Globus pallidus (tissue), 1 donor: ENCODE measurements around the gene CIC.

Source experiments
- DNase-seq: peaks from one replicate; pipeline ENCODE4 v3.0.0-alpha.2; 2015; ENCODE audit warnings: low spot score

Gene CIC

DNA sequence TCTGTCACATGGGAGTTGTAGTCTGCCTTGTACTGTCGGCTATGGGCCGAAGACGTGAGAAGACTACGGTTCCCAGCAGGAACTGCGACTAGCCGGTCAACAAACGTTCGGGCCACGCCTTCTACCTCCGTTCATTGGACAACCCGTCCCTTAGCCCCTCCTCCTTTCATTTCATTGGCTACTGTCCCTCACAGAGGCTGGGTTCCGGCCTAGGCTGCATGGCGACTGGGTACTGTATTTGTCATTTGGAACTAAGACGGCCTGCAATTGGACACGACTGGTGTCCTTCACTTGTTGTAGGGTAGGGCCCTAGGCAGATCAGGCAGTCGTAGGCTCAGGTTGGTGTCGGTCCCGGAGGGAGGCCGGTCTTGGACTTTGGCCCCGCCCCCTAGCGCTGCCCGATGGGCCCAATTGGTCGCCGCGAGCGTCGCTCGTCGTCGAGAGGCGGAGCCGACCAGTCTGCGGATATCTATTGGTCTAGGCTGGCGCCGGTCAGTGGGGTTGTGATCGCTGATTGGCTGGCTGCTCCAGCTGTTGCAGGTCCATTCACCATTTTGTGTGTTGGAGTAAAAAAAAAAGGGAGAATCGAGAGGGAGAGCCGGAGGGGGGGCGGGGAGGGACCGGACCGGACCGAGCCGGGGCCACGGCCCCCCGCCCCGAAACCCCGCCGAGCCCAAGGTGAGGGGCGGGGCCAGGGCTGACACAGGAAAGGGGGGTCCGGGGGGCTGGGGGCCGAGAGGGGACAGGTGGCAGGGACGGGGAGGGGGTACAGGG, at the start of gene CIC:
Gene CIC (plus strand): TSS at position 549 of the 774 bp plus-strand sequence. CDS start 2,532 bp downstream, outside the sequence.
- peak; percentile 100 for DNase-seq

DNA sequence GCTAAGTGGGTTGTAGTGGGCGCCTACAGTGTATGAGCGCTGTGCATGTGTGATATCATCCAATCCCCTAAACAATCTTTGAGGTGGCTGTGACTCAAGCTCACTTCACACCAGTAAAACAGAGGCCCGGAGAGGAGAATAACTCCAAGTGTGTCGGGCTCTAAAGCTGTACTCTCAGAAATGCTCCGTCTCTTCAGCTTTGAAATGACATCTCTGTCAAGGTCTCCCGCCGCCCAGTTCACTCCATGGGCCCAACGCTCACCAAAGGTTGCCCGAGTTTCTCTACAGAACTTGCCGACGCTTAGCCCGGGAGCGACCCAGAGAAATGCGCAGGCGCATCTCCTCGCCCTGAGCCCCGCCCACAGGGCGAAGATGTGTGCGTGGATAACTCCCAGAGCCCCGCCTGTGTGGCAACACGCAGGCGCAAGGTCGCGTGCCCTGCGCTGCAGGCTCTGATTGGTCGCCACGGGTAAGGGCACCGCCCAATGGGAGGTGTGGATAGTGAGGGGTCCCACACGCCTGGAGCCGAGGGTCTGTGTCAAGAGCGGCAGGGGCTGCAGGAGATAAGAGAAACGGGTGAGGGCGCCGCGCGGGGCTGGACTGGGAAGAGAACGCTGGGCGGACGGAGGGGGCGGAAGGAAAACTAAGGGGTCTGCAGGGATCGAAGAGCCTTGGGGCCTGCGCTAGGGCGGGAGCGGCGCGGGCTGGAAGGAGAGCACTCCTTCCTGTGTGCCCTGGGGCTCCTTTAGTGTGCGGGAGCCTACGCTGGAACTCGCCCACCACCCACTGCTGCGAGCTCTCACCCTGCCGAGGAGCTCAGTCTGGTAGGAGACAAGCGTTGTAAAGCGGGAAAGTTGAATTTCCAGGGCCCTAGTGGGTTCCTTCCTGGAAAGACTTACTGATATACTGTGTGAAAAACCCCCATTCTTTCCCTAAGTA, 49.0 kb upstream of the CIC start, which contains the start of gene ZNF526:
Gene ZNF526 (plus strand): TSS at position 501 of the 939 bp plus-strand sequence. CDS start 4,092 bp downstream, outside the sequence.
- peak; percentile 95 for DNase-seq

DNA sequence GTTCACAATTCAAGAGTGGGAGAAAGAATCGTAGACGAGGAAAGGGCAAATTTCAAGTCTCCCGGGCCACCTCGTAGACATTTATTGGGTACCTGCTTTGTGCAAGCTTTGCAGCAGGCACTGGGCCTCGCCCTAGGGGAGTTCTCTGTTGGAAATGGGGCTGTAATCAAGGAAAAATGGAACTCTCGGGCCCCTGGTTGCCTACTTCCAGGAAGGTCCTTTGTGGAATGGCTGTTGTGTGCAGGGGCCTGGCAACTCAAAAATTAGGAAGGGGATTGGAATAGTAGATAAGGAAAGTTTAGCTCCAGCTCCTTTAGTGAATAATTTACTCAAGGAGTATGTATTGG, 48.3 kb upstream of the CIC start:
- DNase-seq: no peak

DNA sequence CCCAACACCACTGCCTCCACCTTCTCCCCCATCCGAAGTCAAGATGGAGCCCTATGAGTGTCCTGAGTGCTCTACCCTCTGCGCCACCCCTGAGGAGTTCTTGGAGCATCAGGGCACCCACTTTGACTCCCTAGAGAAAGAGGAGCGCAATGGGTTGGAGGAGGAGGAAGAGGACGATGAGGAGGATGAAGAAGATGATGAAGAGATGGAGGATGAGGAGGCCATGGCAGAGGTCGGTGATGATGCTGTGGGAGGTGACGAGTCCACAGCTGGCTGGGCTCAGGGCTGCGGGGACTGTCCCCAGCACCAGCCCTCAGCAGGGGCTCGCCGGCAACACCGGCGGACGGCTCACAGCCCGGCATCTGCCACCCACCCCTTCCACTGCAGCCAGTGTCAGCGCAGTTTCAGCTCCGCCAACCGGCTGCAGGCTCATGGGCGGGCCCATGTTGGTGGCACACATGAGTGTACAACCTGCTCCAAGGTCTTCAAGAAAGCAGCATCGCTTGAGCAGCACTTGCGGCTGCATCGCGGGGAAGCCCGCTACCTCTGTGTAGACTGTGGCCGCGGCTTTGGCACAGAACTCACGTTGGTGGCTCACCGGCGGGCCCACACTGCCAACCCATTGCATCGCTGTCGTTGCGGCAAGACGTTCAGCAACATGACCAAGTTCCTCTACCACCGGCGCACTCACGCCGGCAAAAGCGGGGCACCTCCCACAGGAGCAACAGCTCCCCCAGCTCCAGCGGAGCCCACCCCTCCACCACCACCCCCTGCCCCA, 43.9 kb upstream of the CIC start:
- no peak for DNase-seq

DNA sequence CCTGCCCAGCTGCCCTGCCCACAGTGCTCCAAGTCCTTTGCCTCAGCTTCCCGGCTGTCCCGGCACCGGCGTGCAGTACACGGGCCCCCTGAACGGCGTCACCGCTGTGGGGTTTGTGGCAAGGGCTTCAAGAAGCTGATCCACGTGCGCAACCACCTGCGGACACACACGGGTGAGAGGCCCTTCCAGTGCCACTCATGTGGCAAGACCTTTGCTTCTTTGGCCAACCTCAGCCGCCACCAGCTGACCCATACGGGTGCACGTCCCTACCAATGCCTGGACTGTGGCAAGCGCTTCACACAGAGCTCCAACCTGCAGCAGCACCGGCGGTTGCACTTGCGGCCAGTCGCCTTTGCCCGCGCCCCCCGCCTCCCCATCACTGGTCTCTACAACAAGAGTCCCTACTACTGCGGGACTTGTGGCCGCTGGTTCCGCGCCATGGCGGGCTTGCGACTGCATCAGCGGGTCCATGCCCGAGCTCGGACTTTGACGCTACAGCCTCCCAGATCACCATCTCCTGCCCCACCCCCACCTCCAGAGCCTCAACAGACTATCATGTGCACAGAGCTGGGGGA, 43.2 kb upstream of the CIC start:
- no peak for DNase-seq

DNA sequence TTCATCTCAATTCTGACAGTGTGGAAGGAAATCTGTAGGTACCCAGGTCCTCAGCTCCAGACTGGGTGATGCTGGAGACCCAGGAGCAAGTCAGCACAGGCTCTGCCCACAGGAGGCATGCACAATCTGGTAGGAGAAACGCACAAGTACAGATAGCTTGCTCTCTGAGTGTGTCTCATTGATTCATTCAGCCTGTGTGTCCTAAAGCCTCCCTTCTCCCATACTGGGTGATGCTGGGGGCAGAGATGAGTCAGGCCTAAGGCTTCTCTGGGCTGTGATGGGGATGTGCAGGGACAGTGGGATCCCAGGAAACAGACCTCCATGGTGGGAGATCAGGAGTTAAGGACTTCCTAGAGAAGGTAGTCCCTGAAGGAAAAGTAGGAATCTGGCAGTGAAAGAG, 42.2 kb upstream of the CIC start:
- DNase-seq: no peak

DNA sequence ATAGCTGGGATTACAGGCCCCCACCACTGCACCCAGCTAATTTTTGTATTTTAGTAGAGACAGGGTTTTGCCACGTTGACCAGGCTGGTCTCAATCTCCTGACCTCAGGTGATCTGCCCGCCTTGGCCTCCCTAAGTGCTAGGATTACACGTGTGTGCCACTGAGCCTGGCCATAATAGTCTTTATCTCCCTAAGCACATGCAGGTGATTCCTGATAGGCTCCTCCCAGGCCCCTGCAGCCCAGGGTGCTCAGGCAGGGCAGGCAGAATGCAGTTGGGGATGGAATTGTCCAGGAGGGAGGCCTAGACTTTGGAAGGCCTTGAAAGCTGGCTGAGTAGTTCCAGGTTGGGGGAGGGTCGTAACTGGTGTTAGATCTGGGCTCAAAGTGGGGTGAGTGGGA, 40.4 kb upstream of the CIC start:
- DNase-seq: no peak

DNA sequence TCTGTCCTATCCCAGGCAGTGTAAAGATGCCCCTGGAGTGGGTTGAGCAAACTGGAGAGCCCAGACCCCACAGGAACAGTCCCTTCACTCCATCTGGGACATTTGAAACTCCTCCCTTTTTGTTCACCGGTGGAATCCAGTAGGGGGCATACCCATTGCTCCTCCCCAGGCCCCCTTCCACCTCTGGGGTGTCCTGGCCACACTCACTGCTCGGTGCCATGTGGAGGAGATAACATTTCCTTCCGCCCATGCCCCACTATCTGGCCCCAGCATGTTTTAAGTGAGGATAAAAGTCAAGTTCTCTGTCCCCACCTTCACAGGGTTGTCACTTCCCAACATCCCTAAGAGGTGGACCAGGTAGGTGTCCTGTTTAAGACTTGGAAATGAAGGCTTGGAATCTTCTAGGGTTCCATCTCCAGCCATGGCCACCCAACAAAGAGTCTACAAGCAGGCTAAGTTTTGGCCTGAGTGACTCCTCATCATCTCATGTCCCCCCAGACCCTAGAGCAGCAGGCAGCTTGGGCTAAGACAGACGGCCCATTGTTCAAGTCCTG, 39.7 kb upstream of the CIC start:
- no peak for DNase-seq

DNA sequence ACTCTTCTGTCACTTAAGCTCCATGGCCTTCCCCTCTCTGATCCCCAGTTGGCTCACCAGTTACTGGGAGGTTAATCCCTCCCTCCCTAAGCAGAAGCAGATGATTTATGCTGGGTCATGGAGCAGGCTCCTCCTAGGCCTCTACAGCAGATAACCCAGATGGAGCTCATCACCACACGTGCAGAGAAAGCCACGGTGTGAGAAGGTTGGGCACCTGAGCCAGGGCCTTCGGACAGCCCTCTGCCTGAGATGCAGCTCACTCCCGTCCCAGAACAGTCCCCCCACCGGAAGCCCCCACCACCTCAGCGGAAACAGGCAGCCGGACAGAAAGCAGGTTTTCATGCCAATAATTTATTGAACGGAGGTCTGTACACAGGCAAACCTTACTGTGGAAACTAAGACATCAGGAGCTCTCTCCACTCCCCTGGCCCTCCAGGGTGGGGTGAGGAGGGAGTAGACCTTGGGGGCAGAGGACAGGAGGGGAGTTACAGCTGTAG, 39.1 kb upstream of the CIC start:
- DNase-seq: no peak

DNA sequence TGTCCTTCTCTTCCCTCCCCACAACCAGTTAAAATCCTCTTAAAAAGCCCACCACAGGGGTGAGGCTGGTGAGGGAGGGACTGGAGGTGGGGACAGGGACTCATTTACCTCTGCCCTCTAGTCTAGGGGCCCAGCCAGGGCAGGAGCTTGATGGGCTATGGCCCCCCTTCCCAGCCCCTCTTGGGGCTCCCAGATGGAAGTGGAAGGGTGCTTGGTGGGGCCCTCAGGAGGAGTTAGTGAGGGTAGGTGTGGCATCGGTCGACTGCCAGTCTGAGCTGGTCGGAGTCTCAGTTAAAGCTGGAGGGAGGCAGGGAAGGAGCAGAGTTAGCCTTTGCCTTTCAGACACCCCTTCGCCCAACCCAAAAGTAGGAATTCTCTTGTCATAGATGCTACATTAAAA, 38.5 kb upstream of the CIC start:
- DNase-seq: no peak

DNA sequence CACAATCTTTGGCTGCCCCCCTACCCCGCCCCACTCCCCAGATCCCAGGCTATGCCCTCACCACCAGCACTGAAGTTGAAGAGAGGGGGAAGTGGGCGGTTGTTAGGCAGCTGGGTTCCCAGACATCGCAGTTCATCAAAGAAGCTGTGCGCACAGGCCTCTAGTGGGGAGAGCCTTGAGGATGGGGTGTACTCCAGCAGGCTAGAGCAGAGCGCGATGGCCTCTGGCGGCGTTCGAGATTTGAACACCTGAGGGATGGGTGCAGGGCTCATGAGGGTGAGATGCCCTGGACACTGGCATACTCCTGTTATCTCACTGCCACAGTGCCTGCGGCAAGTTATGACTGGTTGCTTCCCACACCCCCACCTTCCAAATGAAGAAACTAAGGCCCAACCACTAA, 36.6 kb upstream of the CIC start:
- DNase-seq: no peak

DNA sequence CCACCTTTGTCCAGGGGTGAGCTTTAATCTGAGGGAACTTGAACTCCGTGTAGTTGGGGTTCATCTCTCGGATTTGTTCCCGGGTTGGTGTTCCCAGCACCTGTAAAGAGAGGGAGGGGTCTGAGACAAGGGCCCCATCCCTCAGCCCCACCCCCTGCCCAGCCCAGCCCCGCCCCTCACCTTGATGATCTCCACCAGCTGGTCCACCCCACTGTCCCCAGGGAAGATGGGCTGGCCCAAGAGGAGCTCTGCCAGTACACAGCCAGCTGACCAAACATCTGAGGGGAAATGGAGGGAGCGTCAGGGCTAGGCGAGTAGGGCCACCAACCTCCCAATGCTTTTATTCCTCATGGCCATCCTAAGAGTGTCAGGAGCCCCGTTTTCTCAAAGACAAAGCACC, 35.9 kb upstream of the CIC start:
- no peak for DNase-seq

DNA sequence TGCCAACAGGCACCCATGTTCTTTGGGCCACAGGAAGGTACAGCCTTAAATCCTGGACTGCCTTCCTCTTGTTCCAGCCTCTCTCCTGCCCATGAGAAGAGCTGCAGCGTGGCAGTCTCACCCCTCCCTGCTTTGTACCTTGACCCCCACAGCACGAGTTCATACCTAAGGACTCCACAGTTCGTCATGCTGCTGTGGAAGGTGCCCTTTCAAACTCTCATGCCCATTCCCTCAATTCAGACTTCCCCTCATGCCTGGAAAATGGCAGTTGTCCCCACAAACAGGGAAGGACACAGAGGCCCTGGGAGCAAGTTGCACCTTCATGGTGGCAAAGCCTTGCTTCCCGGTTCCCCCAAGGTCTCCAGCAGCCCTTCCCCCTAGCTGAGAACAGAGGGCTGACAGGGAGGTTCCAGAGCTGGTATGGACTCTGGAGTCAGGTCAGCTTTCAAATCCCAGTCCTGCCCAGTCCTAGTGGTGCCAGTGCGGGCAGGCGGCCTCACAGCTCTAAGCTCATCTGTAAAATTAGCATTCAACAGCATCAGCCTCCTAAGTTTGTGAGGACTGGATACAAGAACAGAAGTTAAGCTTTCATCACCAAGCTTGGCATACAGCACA, 35.3 kb upstream of the CIC start:
- DNase-seq: no peak

DNA sequence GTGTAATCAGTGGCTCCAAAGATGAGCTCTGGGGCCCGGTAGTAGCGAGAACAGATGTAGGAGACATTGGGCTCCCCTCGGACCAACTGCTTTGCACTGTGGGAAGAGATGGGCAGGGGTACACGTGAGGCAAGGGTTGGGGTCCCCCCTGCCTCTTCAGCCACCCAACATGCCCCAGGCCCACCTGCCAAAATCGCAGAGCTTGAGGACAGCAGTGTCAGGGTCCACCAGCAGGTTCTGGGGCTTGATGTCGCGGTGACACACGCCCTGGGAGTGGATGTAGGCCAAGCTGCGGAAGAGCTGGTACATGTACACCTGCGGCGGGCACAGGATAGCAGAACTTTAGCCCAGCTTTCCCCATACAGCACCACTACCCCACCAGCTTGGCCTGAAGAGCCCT, 34.7 kb upstream of the CIC start:
- no peak for DNase-seq

DNA sequence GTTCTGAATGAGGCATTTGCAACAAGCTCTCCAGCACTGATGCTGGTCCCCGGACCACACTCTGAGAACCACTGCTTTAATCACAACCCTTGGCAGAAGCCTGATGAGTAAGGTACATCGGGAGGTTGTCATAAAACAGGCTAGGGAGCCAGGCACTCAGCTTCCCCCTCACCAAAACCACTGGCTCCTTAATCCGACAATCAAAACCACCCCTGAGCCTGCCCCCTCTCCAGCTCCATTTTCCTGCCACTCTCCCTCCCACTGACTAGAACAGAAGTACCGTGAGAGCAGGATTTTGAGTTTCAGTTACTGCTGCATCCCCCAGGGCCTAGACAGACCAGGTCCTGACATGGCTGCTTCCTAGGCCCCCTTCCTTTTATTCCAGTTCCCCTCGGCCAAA, 33.9 kb upstream of the CIC start:
- no peak for DNase-seq

DNA sequence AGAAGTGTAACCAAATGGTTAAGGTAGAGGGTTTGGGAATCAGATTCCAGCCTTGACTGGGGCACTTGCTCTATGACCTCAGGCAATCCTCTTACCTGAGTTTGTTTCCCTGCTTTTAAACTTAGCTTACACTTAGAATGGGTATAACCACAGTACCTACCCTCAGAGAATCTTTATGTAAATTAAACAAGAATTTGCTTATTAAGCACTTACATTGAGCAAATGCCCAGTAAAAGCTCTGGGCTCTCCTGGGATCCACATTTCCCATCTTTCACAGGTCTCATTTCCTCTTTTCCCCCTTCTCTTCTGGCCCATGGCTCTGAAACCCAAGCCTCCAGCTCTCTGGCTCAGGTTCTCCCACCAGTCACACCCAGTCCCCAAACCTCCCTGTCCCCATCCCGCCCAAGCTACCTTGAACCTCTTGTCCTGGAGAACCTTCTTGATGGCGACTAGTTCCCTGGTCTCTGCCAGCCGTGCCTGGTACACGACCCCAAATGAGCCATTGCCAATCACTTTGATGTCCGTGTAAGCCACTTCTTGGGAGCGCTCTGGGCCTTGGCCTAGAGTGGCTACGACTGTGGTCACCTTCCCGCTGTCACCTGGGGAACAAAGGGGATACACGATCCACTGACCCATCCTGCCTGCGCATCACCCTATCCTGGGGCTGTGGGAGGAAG, 29.4 kb upstream of the CIC start:
- DNase-seq: no peak

DNA sequence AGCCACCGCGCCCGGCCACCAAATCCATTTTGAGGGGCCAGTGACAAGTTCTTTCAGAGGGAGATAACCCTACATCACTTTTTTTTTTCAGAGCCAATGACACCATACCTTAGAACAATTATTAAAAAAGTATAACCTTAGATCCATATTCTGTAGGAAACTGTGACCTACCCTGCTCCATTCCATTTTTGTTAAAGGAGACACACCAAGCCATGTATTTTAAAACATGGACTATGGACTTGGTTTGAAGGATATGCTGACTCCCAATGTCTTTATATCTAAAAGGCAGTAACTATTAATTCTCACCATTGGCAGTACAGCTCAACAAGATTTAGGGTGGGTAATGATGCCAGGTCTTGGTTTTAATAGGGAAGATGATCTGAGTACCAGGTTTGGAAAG, 27.8 kb upstream of the CIC start:
- no peak for DNase-seq

DNA sequence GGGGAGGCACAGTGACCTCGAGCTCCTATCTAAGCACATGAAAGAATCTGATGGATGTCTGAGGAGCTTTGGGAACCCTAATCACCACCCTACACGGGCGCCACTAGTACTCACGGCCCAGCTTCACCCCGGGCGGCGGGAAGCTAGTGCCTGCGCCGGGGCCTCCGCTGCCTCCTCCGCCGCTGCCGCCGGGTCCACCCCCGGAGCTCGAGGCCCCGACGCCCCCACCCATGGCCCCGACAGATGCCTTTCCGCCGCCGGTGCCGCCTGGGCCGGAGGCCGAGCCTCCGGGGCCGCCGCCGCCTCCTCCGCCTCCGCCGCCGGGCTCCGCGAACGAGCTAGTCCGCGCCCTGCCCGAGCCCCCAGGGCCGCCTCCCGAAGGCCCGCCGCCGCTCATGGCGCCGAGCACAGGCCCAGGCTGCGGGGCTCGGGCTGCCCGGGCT, 27.0 kb upstream of the CIC start:
- DNase-seq: peak; percentile 26

DNA sequence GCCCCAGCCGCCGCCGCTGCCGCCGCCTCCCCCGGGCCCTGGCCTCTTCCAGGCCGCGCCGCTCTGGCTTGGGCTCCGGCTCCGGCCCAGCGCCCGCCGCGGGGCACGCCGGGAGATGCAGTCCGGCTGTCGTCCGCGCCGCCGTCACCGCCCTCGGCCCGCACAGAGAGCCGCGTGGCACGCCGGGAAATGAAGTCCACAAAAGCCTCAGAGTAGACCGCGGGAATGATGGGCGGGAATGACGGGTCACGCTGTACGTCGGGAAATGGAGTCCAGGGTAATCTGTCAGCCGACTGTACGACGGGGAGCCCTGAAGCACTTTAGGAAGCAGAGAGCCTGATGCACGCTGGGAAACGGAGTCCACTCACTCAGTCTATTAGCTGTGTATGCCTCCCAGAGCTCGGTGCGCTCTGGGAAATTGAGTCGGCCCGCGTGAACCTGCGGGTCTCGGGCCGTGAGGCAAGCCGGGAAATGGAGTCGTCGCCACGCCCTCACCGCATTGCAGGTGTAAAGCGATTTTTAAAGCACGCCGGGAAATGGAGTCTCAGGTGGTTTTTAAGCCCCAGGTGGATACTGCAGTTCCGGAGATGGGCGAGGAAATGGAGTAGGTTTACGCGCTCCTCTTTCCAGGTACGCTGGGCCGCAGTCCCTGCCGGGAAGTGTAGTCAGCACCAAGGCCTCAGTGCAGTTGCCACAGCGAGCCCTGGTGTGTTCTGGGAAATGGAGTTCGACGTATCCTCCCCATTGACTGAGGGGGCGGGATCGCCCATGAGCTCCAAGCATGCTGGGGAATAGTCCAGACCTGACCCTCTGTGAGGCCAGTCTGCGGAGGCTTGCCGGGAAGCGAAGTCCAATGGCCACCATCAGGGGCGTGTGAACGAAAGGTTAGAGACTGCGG, 26.3 kb upstream of the CIC start, which contains the start of gene GSK3A:
Gene GSK3A (minus strand): TSS at position 91 of the 898 bp plus-strand sequence. CDS start 137 bp downstream, outside the sequence.
- DNase-seq: peak; percentile 100
